Colonic mucosa (tissue), 4 donors: Measurements from ENCODE around the gene RER1. TPM values are rescaled to one million over a fixed set of nuclear protein-coding genes. Genes with fewer than 3 reads are reported as not detected.
A peak's percentile ranks its signal among the peaks of the same experiment; 100 is the strongest.

Experiments used
- DNase-seq: peaks from one replicate; pipeline ENCODE4 v3.0.0-alpha.2; 2020
- H3K27ac ChIP-seq: fragments of 200-600 bp; one replicate; pipeline ENCODE4 v1.8.0; 2021
- H3K27me3 ChIP-seq: fragments of 200-600 bp; one replicate; pipeline ENCODE4 v1.8.0; 2021
- H3K36me3 ChIP-seq: fragments of 200-600 bp; one replicate; pipeline ENCODE4 v1.8.0; 2021
- H3K4me1 ChIP-seq: fragments of 200-600 bp; one replicate; pipeline ENCODE4 v1.8.0; 2021; ENCODE audit warnings: mild to moderate bottlenecking
- H3K4me3 ChIP-seq: fragments of 200-600 bp; one replicate; pipeline ENCODE4 v1.8.0; 2021
- H3K9ac ChIP-seq, 2 donors: one replicate each; pipeline ENCODE4 v1.7.0; 2013; ENCODE audit warnings: control low read depth in 2 of 2, low read depth in 2 of 2, low read length in 2 of 2
- H3K9me3 ChIP-seq: fragments of 200-600 bp; one replicate; pipeline ENCODE4 v1.8.0; 2021
- CTCF ChIP-seq: fragments of 200-600 bp; IDR thresholded peaks from one replicate; pipeline ENCODE4 v1.8.0; 2022; ENCODE audit warnings: antibody characterized with exemption, mild to moderate bottlenecking
- intact Hi-C: fragments of 100-400 bp; cut with DNase I; formaldehyde crosslinking; loops from one replicate; pipeline ENCODE4 v1.14.1; 2022
- total RNA-seq, 2 donors: library from RNA; stranded (reverse); fragmentation: NEBNext Ultra II Directional in 1 of 2; extraction: Animal tissue kit (Norgen Biotek cat#: 25700) in 1 of 2; gene quantifications; one replicate each; pipeline ENCODE4 v1.2.1, GENCODE V29; 2021
- donor health status: healthy.
- donor health status: DM: no; HTN: no; CAD: no.
- donor health status: DM: no; HTN: no; CAD: no.

The RER1 gene
- total RNA-seq, 2 donors from 2014 or later = 190 to 216 TPM

- intact Hi-C loops = no loop called here
- no peak for DNase-seq
- H3K9me3 ChIP-seq = no peaks in the 10 kb centered on the region
- no peaks in the 10 kb centered on the region for H3K4me1 ChIP-seq
- H3K27me3 ChIP-seq = no peaks in the 10 kb centered on the region
- H3K9ac ChIP-seq = peak overlapping the region in 1 of 2 donors; percentile 35
- TF ChIP-seq CTCF = no peak
- no peak overlapping the region for H3K27ac ChIP-seq
- H3K4me3 ChIP-seq = no peak overlapping the region
- H3K36me3 ChIP-seq = no peaks in the 10 kb centered on the region
Measured at GRCh38 chr1:2352341-2352896, 39.2 kb upstream of the RER1 start.

GRCh38 chr1:2352897-2353550 lies 38.6 kb upstream of the RER1 start:
- Histone ChIP-seq H3K27me3 (no peaks in the 10 kb centered on the region), H3K9ac (peak overlapping the region in 1 of 2 donors; percentile 35), H3K4me3 (no peak overlapping the region), H3K36me3 (no peaks in the 10 kb centered on the region), H3K4me1 (no peaks in the 10 kb centered on the region), H3K27ac (no peak overlapping the region), H3K9me3 (no peaks in the 10 kb centered on the region)
- intact Hi-C loops = no loop called here
- no peak for TF ChIP-seq CTCF
- DNase-seq = no peak

DNA sequence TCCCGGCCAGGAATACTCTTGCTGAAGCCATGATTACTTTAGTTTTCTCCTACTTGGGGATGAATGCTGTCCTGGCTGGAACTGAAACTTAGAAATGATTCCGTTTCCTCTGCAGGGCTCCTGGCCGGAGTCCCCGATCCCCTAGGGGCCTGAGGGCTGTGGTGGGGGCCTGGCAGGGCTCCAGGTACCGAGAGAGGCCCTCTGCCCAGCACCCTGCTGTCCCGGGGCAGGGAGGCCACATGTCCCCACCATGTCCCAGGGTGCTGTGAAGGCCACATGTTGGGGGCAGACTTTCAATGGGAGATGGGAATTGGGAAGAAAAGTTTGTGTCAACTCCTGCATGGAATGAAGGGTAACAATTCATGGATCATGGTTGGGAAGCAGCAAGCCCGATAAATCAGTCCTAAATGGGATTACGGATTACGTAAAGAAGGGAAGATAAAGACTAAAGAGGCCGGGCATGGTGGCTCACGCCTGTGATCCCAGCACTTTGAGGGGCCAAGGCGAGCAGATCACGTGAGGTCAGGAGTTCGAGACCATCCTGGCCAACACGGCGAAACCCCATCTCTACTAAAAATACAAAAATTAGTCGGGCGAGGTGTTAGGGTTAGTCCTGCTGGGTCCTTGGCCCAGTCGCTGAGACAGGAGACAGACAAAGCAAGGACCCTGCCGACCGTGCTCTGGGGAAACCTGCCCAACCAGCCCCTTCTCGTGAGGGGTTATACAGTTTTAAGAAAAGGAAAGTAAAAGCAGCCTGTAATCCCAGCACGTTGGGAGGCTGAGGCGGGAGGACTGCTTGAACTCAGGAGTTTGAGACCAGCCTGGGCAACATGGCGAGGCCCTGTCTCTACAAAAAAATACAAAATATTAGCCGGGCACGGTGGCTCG lies 37.8 kb upstream of the RER1 start:
- TF ChIP-seq CTCF = no peak
- no peak overlapping the region for H3K9ac ChIP-seq
- intact Hi-C loops = no loop called here
- H3K27ac ChIP-seq = no peak overlapping the region
- no peaks in the 10 kb centered on the region for H3K4me1 ChIP-seq
- H3K9me3 ChIP-seq = no peaks in the 10 kb centered on the region
- DNase-seq = no peak
- H3K4me3 ChIP-seq = no peak overlapping the region
- H3K36me3 ChIP-seq = no peaks in the 10 kb centered on the region
- H3K27me3 ChIP-seq = no peaks in the 10 kb centered on the region

DNA sequence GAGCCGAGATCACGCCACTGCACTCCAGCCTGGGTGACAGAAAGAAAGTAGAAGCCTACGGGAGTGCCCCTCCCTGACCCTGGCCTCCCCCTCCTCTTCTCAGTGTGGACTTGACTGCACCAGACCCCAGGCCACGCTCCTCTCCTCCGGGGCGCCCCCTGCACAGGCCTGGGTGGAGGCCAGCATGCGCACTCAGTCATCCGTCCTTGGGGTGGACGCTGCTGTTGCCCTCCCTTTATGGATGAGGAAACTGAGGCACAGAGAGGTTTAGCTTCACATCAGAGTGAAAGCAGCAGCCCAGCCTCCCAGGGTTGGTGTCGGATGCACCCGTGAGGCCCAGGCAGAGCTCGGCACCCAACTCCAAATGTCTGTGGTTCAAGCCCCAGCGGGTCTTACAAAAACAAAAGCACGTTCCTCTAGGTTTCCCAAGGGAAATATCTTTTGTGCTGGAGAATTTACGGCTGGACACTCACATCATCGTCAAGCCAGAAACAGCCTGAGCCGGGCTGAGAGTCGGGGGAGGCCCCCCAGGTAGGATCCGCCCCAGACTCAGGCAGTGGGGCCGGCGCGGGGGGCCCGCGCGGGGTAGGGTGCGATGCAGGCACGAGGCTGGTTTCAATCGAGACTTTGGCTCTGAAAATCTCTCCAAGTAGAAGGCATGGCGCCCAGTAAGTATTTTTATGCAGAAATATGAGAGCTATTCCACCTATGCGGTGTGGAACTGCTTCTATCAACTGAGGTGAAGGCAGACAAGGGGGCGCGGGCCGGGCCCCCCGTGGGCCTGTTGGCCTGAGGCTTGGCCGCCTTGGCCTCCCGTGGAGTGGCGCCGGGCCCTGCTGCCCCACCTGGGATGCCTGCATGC lies 36.9 kb upstream of the RER1 start:
- no peak overlapping the region for H3K9ac ChIP-seq
- no peak for TF ChIP-seq CTCF

More for the DNA sequence above, 36.9 kb upstream of the RER1 start:
- no peak overlapping the region for H3K4me3 ChIP-seq
- H3K4me1 ChIP-seq = no peaks in the 10 kb centered on the region
- no peaks in the 10 kb centered on the region for H3K9me3 ChIP-seq
- intact Hi-C loops = no loop called here
- no peaks in the 10 kb centered on the region for H3K36me3 ChIP-seq
- H3K27me3 ChIP-seq = no peaks in the 10 kb centered on the region
- no peak overlapping the region for H3K27ac ChIP-seq
- no peak for DNase-seq
